ENCODE measurements around the gene TTLL11.

The TTLL11 gene, protein sequence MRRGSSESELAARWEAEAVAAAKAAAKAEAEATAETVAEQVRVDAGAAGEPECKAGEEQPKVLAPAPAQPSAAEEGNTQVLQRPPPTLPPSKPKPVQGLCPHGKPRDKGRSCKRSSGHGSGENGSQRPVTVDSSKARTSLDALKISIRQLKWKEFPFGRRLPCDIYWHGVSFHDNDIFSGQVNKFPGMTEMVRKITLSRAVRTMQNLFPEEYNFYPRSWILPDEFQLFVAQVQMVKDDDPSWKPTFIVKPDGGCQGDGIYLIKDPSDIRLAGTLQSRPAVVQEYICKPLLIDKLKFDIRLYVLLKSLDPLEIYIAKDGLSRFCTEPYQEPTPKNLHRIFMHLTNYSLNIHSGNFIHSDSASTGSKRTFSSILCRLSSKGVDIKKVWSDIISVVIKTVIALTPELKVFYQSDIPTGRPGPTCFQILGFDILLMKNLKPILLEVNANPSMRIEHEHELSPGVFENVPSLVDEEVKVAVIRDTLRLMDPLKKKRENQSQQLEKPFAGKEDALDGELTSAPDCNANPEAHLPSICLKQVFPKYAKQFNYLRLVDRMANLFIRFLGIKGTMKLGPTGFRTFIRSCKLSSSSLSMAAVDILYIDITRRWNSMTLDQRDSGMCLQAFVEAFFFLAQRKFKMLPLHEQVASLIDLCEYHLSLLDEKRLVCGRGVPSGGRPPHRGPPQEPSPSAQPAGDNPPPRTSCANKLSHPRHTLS

DNA sequence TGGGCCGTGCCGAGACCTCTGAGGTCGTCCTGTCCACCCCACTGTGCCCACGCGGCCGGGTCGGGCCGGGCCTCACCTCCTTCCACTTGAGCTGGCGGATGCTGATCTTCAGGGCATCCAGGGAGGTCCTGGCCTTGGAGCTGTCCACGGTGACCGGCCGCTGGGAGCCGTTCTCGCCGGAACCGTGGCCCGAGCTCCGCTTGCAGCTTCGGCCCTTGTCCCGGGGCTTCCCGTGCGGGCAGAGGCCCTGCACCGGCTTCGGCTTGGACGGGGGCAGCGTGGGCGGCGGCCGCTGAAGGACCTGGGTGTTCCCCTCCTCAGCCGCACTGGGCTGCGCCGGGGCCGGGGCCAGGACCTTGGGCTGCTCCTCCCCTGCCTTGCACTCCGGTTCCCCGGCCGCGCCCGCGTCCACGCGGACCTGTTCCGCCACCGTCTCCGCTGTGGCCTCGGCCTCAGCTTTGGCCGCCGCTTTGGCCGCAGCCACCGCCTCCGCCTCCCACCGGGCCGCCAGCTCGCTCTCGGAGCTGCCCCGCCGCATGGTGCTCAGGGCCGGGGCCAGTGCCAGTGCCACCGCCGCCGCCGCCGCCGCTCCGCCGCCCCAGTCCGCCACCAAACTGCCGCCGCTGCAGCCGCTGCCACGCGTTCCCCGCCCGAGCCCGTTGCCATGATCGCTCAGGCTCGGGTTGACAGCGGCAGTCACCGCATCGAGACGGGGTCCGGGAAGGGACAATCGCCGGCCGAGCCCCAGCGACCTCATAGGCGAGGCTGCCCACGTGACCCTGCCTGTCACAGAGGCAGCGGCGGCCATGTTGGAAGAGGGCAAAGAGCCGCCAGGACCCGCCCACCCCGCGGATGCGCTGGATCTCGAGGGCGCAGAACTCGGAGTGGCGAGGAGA lies at the start of gene TTLL11:
Gene TTLL11 (minus strand): TSS at position 698 of the 896 bp plus-strand sequence. CDS start 160 bp downstream, at position 538.
- DNase-seq, result peak; percentile 93

DNA sequence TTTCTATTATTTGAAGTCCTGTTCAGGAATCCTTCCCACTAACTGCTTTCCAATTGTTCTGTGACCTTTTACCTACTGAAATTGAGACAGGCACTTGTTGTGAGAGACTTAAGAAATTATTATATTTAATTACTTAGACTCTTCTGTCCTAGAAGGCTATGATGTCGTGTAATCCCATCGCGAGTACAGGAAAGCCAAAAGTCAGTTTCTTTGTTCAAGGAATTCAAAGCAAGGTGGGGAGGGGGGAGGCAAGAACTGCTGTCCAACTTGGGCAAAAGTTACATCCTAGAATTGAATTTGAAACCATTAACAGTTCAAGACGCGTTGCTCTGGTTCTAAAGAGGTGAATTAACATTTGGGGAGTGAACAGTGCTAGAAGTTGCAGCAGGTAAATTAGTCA lies 48.6 kb upstream of the TTLL11 start:
- DNase-seq, result no peak

DNA sequence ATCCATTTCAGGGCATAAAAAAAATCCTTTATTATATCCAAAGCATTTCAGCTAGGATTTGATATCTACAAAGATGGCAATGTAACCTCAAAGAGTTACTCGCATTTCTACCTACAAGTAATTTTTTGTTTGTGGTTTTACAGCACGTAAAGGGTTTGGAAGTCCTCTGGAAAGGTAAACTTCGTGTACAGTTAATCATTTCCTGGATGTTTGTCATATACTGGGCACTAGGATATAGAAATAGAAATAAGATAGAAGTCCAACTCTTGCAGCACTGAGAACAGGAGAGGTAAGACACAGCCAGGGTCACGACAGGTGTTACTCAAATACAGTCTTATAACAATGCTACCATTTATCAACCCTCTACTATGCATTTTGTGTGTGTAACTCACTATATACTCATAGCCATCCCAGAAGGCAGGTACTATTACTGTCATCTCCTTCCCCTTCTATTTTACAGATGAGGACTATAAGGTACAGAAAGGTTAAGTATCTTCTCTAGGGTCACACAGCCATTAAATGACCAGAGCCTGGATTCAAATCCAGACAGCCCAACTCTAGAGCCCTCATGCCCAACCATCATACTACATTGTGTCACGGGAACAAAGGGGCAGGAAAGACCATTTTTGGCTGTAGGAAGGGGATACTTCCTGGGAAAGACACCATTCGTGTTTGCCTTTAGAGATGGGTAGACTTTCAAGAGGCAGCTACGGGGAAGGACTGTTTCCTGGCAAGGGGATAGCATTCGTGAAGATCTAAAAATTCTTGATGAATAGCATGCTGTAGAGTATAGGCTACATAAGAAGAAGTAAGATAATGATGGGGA lies 47.5 kb upstream of the TTLL11 start:
- no peak for DNase-seq

DNA sequence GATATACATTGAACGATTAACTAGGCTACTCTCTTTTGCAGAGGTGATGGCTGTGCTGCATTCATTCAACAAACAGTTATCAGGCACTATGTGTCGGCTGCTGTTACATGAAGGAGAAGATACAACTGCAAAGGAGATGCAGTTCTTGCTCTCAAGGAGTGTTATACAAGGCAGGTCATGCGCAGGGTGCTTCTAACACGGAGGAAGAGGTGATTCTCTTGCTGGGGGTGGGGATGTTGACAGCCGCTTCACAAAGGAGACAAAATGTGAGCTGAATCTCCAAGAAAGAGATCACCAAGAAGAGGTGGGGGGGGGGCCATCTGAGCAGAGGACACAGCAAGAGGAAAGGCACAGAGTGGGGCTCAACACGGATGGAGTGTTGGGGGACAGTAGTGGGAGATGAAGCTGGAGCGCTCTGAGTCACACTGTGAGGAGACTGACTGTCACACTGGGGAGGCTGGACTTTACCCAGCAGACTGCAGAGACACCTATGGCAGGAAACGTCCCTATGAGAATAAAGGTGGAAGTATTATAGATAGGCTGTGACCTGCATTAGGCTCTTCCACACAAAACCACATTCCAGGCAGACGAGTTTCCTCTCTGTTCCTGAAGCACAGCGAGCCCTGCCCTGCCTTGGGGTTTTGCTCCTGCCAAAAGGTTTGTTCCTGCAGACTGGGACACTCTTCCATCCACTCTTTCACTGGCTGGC lies 45.6 kb upstream of the TTLL11 start:
- DNase-seq, result no peak

DNA sequence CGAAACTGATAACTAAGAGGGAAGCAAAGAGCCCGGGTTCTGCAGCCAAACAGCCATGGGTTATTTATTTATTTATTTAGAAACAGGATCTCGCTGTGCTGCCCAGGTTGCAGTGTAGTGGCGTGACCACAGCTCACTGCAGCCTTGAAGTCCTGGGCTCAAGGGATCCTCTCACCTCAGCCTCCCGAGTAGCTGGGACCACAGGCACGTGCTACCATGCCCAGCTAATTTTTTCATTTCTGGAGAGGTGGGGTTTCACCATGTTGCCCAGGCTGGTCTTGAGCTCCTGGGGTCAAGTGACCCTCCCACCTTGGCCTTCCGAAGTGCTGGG lies 42.4 kb upstream of the TTLL11 start:
- DNase-seq, result no peak

DNA sequence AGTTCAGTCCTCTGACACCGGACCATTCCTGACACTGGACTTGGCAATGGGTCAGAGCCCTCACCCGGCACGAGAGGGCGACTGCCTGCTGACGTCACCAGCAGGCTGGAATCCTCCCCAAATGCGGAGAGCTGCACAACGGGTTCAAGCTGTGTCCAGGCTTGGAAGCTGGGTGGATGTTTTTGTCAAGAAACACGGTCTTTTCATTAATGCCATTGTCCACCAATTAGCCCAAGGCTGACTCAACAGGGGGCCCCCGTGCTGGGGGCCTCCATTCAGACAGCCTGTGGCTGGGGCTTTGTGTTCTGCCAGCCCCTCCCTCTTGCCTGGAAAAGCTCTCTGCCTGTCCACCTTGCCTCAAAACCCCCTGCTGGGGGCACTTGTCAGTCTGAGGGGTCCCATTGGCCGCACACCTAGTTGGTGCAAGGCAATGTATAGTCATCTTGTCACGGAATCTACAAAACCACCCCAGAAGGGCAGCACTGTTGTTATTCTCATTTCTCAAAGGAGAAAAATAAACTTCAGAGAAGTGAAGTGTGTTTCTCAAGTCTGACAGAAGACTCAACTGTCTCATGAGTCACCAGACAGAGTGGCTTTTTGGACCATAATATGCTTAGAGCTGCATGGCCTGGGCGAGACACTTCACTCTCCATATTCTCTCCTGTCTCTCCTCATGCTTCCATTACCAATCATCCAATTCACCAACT lies 41.9 kb upstream of the TTLL11 start:
- DNase-seq, result peak; percentile 31

DNA sequence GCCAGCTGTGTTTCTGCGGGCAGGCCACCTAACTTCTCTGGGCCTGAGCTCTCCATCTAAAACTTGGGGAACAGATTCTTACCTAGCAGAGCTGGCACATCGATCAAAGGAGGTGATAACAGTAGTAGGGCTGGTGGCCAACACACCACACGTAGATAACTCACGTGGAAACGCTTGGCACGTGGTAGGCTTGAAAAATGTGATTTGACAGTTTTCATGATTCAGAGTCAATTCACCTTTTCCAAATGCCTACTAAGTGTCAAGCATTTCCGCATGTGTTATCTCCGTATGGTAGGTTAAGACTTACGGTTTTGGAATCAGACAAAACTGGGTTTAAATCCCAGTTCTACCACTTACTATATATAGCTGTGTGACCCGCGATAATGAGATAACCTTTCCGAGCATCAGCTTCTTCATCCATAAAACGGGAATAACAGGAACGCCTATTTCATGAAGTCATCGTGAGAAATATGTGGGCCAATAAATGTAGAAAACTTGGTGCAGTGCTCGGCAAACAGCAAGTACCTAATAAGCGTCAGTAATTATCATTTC lies 41.0 kb upstream of the TTLL11 start:
- no peak for DNase-seq

DNA sequence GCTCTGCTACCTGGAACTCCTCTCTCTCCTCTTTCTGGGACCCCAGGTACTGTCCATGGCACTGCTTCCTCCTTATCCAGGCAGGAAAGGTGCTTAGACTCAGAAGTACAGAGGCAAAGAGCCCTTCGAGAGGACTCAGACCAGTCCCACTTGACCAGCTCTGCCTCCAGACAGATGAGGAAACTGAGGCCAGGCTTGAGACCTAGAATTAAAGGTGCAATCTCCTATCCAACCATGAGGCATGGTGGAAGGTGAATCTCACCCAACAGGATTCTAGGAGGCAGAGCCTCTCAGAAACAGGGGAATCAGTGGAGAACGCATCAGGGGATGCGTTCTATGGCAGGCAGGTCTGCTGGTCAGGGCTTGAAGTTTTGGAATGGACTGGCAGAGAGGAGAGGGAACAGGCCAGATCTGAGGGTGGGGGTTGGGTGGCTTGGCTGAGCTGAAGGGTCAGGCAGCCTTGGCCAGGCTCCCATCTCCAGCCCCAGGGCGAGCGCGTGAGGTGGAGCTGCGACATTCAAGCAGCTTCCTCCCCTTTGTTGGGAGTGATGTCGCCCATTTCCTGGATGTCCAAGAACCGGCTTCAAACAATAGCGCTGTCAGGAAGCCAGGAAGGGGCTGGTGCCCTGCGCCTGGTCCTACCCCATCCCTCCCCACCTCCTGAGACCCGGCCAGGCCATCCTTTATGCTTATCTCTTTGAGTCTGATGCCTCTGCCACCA lies 40.3 kb upstream of the TTLL11 start:
- DNase-seq, result no peak

DNA sequence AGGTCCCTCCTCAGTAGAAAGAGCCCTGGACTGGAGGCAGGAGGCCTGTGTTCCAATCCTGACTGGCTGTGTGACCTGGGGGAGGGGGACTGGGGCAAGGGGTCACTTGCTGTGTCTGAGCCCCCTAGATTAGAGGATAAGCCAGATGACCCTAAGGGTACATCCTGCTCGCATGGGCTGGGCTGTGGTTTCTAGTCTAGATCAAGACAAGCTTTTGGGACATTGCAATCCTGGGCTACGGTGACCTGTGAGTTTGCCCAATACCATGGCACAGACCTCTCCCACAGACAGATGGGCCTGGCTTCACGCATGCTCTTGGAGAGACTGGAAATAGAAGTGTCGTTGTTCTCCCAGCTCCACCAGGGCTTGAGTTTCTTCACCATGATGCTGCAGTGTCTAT lies 39.4 kb upstream of the TTLL11 start:
- DNase-seq, result no peak

DNA sequence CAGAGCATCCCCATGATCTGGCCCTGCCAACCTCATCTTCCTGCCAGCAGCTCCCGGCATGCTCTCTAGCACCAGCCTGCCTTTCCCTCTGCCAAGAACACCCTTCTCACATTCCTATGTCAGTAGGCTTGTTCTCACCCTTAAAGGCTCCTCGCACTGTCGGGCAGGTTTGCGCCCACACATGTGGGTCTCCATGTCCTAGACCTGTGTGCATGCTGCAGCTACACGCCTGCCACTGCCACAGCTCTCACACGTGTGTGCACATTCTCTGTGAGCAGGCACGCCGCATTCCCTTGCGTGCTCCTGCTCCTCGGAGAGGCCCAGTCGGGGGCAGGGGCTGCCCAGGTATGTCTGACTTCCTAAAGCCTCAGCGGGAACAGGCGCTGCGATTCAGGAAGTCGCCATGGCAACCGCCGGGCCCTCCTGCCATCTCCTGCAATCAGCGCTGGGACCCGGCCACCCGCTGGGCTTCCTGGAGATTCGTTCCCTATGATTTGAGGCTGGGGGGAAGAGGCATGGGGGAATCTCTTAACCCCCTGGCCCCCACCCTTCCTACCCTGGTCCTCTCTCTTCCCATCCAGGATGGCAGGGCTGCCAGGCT lies 38.4 kb upstream of the TTLL11 start:
- DNase-seq, result peak; percentile 8

DNA sequence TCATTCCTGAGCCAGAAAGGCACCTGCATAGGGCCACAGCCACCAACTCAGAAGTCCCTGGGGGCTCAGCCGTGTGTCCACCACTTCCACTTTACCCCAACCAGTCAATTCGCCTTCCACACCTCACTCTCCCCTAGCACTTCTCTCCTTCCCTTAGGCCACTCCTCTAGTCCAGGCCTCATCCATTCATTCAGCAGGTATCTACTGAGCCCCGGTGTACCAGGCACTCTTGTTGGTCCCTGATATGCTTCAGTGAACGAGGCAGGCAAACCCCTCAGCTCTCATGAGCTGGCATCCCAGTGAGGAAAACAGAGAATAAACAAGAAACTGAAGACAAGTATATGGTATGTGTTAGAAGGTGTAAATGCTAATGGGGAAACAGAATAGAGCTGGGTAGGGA lies 37.7 kb upstream of the TTLL11 start:
- DNase-seq, result no peak

DNA sequence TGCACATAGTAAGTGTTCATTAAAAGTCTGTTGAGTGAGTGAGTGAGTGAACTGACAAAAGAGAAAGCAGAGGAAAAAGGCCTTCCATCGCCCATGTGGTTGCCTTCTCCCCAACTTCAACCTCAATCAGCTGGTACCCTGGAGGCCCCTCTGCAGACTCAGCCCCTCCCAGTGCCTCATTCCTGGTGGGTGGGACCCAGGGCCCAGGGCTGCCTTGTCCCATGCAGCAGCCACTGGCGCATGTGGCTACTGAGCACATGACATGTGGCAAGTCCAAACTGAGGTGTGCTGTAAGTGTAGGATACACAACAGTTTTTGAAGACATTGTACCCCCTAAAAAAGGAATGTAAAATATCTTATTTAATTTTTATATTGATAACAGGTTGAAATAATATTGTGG lies 36.9 kb upstream of the TTLL11 start:
- no peak for DNase-seq

DNA sequence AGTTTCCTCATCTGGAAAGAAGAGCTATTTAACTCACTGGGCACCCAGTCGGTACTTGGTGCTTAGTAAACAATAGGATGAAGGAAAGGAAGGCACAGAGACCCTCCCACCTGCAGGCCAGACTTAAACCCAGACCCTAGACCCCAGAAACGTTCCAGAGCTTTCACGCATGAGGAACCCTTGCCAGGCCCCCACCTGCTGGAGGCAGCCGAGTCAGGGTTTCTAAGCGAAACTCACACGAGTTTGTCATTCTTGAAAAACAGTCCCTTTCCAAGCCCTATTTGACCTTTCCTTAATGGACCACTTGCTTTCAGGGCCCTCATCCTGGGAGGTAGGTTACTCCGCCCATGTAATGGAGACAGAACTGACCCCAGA lies 35.8 kb upstream of the TTLL11 start:
- no peak for DNase-seq

DNA sequence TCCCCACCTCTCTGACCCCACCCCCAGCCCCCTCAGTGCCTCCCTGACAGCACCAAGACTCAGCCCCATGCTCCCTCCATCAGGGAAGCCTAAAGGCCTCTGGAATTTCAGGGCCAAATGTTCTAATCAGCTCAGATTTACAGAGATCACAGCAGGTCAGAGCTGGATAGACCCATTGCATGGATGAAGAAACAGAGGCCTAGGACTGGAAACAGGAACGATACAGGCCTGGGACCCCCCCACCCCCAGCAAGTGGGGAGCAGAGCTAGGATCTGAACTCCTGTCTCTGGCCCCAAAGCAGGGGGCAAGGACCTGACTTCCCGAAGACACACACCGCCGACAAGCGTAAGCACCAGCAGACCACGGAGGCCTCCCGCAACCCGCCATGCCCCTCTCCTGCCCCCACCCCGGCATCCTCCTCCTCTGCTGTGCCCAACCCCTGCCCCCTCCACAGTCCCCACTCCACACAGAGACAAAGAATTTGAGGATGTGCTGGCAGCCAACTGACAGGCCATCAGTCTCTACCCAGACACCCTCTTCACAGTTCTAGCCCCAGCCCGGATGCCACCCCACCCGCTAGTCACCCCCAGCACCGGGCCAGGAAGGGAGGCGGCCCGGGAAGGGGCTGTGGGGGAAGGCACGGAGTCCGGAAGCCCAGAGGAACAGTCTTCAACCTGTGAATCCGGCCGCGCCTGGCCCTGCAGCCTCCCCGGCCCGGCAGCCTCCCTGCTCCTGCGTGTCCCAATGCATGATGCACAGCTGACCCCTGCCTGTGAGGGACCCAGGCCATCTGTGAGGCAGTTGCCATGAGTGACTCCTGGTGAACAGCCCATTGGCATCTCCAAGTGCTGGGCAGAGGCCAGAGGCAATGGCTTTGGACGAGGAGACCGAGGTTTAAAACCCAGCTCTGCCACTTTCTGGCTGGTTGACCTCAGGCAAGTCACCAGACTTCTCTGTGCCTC lies 35.2 kb upstream of the TTLL11 start:
- no peak for DNase-seq

DNA sequence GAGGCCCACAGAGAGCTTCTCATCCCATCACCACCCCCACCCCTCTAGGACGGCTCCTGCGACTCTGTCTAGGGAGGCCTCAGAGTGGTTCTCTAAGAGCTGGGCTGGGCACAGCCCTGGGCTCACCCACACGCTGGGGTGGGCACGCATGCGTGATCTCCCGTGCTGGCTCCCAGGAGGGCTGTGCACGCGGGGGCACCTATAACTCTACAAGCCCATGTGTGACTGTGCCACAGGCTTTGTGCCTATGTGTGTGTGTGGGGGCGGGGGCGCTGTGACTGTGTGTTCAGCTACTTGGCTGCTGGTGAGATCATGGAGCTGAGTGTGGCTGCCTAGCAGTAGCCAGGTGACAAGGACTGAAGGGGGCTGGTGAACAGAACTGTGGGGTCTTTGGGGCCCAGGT lies 34.3 kb upstream of the TTLL11 start:
- no peak for DNase-seq

DNA sequence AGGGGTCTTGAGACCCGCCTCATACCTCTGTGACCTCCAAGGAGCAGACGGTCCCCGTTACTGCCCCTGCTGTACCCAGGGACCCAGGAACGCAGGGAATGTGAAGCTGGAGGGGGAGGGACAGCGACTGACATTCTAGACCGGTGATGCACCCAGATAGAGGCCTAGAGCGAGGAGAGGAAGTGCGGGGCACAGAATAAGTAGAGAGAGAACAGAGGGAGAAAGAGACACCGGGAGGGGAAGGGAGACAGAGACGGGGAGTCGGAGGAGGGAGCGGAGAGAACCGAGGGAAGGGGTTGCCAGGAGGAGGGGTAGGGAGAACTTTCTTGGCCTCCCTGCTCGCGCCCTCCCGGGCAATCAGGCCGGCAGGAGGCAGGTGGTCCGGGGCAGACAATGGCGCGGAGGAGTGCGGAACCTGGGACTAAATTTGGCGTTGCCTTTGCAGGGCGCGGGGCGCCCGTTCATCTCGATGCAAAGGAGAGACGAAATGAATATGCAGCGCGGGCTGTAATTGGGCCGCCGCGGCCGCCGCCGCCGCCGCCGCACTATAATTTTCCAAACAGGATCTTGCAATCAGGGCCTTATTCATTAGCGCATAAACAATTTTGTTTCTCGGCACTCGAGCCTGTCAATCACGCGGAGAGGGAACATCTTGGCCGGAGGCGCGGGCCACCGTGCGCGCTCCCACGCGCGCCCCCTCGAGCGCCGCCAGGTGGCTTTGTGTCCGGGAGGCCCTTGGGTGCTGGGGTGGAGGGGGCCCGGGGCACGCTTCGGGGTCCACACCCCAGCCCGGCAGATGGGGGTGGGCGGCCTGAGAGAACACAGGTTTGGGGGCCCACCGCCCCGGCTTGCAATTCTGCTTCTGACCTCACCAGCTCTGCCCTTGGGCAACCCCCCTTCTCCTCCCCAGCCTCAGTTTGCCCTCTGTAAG lies 33.5 kb upstream of the TTLL11 start:
- peak; percentile 78 for DNase-seq
